CD4-positive, alpha-beta T cell treated with Interleukin-4 for 1 hour (primary cell): ENCODE measurements around the gene NHLH2.

Source experiments
- DNase-seq, 2 donors: peaks; one replicate each; pipeline ENCODE4 v3.0.0-alpha.2; 2020 to 2022

NHLH2 gene

DNA sequence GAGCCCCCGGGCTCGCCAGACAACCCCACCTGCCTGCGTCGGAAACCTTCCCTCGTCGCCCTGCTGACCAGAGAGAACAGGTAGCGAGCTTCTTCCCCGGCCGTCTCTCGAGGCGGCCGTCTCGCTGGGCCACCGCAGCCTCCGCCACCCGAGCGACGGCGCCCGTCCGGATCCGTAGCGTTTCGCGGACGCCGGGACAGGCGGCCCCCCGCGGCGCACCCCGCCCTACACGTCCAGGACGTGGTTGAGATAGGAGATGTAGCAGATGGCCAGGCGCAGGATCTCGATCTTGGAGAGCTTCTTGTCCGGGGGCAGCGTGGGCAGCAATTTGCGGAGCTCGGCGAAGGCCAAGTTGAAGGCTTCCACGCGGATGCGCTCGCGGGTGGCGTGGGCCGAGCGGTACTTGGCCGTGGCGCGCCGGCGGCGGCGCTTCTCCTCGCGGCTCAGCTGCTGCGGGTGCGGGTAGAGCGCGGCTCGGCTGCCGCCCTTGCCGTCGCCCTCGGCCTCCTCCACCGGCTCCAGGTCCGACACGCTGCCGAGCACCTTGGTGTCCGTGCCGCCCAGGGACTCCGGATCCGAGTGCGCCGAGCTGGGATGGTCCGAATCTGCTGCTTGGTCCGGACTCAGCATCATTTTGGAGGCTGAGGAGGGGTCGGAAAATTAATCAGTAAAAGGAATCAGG is 3.0 kb downstream of the NHLH2 start:
- no peak for DNase-seq

DNA sequence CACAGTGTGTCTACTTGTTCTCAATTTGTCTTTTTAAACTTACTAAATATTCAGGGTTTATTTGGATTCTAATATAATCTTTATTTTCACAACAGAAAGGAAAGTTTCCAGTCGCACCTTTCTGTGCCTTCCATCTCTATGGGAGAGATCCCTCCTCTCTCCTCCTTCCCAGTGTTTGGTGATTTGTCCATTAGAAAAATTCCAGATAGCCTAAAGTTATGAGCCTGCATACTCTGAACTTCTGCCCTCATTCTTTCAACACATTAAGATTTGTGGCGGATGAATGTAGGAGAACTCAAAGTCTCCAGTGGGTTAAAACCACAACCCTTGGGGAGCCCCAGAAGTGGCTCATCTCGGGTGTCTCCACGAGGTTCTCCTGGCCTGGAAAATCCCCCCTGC is 3.6 kb downstream of the NHLH2 start:
- no peak for DNase-seq

- no peak for DNase-seq
Observed at GRCh38 chr1:115833856-115834255, 7.1 kb downstream of the NHLH2 start.

DNA sequence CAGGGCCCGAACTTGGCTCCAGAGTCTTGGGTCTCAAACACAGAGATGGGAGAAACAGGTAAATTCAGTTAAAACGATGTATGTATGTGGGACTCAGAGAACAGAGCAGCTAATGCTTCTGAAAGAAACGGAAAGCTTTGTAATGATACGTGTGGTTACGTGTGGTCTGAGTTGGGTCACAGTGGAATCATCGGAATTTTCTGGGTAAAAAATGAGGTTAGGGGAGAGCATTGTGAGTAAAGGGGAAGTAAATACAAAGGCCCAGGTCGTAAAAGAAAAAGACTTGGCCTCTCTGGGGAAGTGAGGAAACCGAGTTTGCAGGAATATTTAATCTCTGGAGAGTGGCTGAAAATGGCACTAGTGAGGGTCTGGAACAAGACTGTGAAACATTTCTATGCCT is 8.3 kb downstream of the NHLH2 start:
- no peak for DNase-seq

GRCh38 chr1:115830963-115831362 is 10.0 kb downstream of the NHLH2 start:
- no peak for DNase-seq

GRCh38 chr1:115829947-115830346 is 11.0 kb downstream of the NHLH2 start:
- DNase-seq = no peak

GRCh38 chr1:115829023-115829674 is 11.8 kb downstream of the NHLH2 start:
- peak in 1 of 2 donors; percentile 73 for DNase-seq

DNA sequence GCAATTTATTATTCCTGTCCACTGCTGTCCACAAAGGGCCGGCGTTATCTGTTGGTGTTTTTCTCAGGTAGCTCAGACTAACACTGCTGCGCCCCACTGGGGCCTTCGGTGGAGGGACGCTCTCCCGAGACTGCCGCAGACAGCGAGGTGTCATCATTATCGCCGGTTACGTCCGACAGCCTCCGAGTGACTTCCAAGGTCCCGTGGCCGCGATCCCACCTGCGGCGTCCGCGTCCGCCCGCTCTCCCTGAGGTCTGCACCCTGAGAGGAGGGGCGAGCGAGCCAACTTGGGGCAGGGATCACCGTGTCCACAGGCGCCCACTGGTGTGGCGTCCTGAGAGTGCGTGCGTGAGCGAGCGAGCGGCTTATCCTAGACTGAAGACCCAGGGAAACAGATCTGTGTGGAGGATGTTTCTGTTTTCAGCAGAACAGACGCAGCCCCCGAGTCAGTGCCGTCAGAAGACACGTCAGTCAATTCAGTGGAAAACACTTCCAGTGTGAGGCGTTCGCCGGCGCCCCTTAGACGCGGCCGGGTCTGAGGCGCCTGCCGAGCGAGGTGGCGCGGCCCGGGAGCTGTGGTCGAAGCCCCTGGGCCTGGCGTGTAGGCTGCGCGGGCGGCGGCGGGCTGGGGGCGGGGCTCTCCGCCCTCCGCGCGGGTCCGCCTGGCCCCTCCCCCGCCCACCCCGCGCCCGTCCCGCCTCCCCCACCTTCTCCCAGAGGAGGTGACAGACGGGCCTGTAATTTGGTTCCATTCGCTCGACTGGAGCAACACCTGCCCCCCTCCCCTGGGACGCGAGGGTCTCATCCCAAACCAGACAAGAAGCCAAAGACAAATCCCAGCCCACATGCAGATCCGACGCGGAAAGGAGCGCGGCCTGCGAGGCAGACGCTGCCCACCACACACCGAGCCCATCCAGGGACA is 12.6 kb downstream of the NHLH2 start:
- peak in 1 of 2 donors; percentile 74 for DNase-seq

GRCh38 chr1:115827452-115828044 is 13.4 kb downstream of the NHLH2 start:
- DNase-seq = no peak

DNA sequence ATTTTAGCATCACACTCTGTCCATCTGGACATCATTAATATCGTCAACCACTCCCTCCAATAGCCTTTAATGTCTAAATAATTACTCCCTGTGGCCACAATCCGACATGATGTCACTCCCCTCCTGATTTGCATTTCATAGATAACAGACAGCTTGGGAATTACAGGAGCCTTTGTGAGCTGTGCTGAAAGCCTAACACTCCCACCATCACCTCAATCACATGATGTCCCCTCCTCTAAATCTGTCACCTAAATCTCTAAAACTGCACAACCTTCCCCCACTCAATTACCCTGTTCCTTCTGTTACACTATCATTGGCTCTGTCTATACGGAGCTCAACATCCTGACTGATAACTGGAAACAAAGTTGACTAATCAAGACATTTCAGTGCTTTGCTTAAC is 14.3 kb downstream of the NHLH2 start:
- no peak for DNase-seq

- DNase-seq = no peak
Observed at GRCh38 chr1:115822117-115822516, 18.8 kb downstream of the NHLH2 start.

- DNase-seq = no peak
Observed at GRCh38 chr1:115815694-115816093, 25.2 kb downstream of the NHLH2 start.

- no peak for DNase-seq
Observed at GRCh38 chr1:115814685-115815398, 26.1 kb downstream of the NHLH2 start.

- DNase-seq = no peak
Observed at GRCh38 chr1:115813727-115814126, 27.2 kb downstream of the NHLH2 start.

GRCh38 chr1:115811140-115811828 is 29.6 kb downstream of the NHLH2 start:
- no peak for DNase-seq

DNA sequence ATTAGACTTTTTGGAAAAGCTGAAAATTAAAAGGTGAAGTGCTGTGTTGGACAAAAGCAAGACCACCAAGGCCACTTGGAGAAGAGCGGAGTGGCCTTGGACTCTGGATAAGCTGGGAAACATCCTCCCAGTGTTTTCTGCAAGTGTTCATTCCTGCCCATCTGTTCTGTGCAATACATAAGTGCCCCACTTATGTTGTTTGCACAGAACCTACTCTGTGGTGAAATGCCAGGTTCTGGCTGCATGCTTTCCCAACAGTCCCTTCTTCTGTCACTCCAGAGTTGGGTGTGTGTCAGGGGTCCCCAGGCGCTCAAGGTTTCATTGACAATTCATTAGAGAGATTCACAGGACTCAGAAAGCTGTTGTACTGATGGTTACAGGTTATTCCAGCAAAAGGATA is 30.3 kb downstream of the NHLH2 start:
- DNase-seq = no peak

DNA sequence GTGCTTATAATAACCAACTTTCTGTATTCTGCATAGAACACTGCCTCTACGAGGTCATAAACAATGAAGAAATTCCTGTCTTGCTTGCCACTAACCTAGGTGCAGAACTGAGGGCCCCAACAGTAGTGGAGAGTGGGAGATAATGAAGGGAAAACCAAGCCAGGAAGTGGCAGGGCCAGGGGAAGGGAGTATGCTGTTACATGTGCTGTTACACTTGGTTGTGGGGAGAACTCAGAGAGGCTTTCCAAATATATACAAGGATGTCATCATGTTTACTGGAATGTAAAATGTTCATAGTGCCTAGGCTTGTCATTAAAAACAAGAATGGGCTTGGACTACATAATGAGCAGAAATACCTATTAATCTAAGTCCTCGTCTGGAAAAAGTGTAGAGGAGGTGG is 31.1 kb downstream of the NHLH2 start:
- DNase-seq = no peak

GRCh38 chr1:115809076-115809475 is 31.9 kb downstream of the NHLH2 start:
- DNase-seq = no peak

GRCh38 chr1:115807723-115808122 is 33.2 kb downstream of the NHLH2 start:
- peak; percentile 23 to 48 for DNase-seq

- DNase-seq = no peak
Observed at GRCh38 chr1:115805597-115805996, 35.3 kb downstream of the NHLH2 start.

DNA sequence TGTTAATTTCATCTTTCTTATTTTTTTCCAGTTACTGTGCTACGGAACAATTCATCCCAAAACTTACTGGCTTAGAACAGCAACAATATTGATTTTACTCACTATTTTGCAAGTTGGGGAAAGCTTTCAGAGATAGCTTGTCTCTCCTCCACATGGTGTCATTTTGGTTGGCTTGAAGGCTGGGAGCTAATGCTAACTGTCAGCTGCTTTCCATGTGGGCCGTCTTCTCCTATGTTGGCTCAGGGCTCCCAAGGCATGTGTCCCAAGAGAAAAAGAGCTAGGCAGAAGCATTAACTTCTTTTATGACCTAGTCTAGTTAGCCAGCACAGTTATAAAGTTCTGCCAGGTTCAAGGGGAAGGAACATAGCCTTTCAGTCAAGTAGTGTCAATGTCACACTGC is 38.5 kb downstream of the NHLH2 start:
- no peak for DNase-seq

- DNase-seq = no peak
Observed at GRCh38 chr1:115797486-115797885, 43.4 kb downstream of the NHLH2 start.
